Measurements from ENCODE around the gene VAT1.

GRCh38 chr17:43019418-43019817, 2.8 kb downstream of the VAT1 start:
- TF ChIP-seq CTCF (IDR thresholded peaks at IDR 0.05; ENCODE audit: insufficient read depth, low read depth, low read length) = no peak
- TF ChIP-seq EZH2 (IDR thresholded peaks at IDR 0.05; ENCODE audit: insufficient read depth, low read length) = no peak

Data from astrocyte (in vitro differentiated cells and primary cell).